ENCODE data around the gene PIGR. TPM values are rescaled to one million over a fixed set of nuclear protein-coding genes. Genes with fewer than 3 reads are reported as not detected.

PIGR gene
- polyA plus RNA-seq, 1 of the 3 experiments (the other 2 are of a cell fraction) = not detected

GRCh38 chr1:206883160-206883559, 63.1 kb downstream of the PIGR start:
- no peaks in the 10 kb centered on the region; the same call in 1 of the 2 replicates for H3K9me3 ChIP-seq
- DNase-seq = no peak
- CTCF ChIA-PET = interaction anchor here (0.5 to 2.1 kb wide), 2 partner anchors 29 to 65 kb away, joined by 3 to 13 read pairs; no protein-coding TSS in a partner anchor
- WGBS (ENCODE audit: low lambda C conversion rate) = 67% methylated on average over 1 of the region's 1 CpG
- no peak overlapping the region for H3K27ac ChIP-seq (ENCODE audit: low read depth in 2 of 2, low read length in 1 of 2)
- H3K79me2 ChIP-seq (ENCODE audit: insufficient read depth) = no peaks in the 10 kb centered on the region
- no peaks in the 10 kb centered on the region for H4K20me1 ChIP-seq (ENCODE audit: insufficient read depth)
- H3F3A ChIP-seq (replicated peaks; ENCODE audit: insufficient read depth) = no peaks in the 10 kb centered on the region
- H3K4me3 ChIP-seq (ENCODE audit: low read depth in 2 of 2, low read length in 1 of 2) = no peak overlapping the region
- no peaks in the 10 kb centered on the region for H3K9me2 ChIP-seq
- peaks cover 5% of the 10 kb centered on the region; the same call in 1 of the 2 replicates for H3K27me3 ChIP-seq (ENCODE audit: insufficient read depth)
- TF ChIP-seq NRF1 (IDR thresholded peaks at IDR 0.05; ENCODE audit: low read depth, low read length) (no peak), EZH2phosphoT487 (IDR thresholded peaks at IDR 0.05; ENCODE audit: borderline replicate concordance, low read depth) (no peak), TAF1 (IDR thresholded peaks at IDR 0.05; ENCODE audit: borderline replicate concordance, low read depth, low read length) (no peak), RFX5 (IDR thresholded peaks at IDR 0.05; ENCODE audit: low read length) (no peak), CHD2 (IDR thresholded peaks at IDR 0.05; ENCODE audit: low read length, partially characterized antibody) (no peak), MEF2A (IDR thresholded peaks at IDR 0.05; ENCODE audit: borderline replicate concordance, low read depth) (no peak), SMC3 (IDR thresholded peaks at IDR 0.05; ENCODE audit: low read depth, low read length) (no peak), RXRA (IDR thresholded peaks at IDR 0.05; ENCODE audit: borderline replicate concordance, low read depth) (no peak), GATA2 (CRISPR knock-in tag; IDR thresholded peaks at IDR 0.05) (no peak), SIN3A (IDR thresholded peaks at IDR 0.05; ENCODE audit: borderline replicate concordance, low read depth, low read length) (no peak), IRF3 (IDR thresholded peaks at IDR 0.05; ENCODE audit: low read depth, low read length) (no peak), USF1 (IDR thresholded peaks at IDR 0.05; ENCODE audit: borderline replicate concordance, low read depth) (no peak), USF2 (IDR thresholded peaks at IDR 0.05; ENCODE audit: borderline replicate concordance, low read depth, low read length) (no peak), FOXM1 (IDR thresholded peaks at IDR 0.05; ENCODE audit: low read depth) (no peak), RCOR1 (IDR thresholded peaks at IDR 0.05; ENCODE audit: low read length) (no peak), ZBTB33 (IDR thresholded peaks at IDR 0.05; ENCODE audit: borderline replicate concordance, low read depth) (no peak)
- no peaks in the 10 kb centered on the region for H3K4me1 ChIP-seq (ENCODE audit: control insufficient read depth in 1 of 2, insufficient read depth in 2 of 2, low read depth in 1 of 2, low read length in 1 of 2)
- H2AFZ ChIP-seq (ENCODE audit: low read depth) = no peak overlapping the region
- no peak overlapping the region for H3K4me2 ChIP-seq
- POLR2A ChIA-PET = no interaction called here
- no peak overlapping the region for H3K9ac ChIP-seq
- no peaks in the 10 kb centered on the region for H3K36me3 ChIP-seq (replicated peaks in 1 of 2; ENCODE audit: control insufficient read depth in 1 of 2, insufficient read depth in 2 of 2, low read length in 1 of 2)

Measured in SK-N-SH (cell line).